CD14-positive monocyte (primary cell): Measurements from ENCODE around the gene LPXN. TPM values are rescaled to one million over a fixed set of nuclear protein-coding genes. Genes with fewer than 3 reads are reported as not detected.
A peak's percentile ranks its signal among the peaks of the same experiment; 100 is the strongest.
"Not testable (repeated sequence)": the region's sequence is repeated elsewhere in the genome, so short reads cannot be mapped to it uniquely, and the experiment has no call there.

Experiments used
- DNase-seq, 3 donors: peaks; one replicate each; pipeline ENCODE4 v3.0.0-alpha.2; 2011 to 2022
- H2AFZ ChIP-seq: 2 replicates; pipeline ENCODE4 v1.6.0; 2012; ENCODE audit warnings: mild to moderate bottlenecking, low read depth, low read length, inconsistent platforms; ENCODE audit not compliant: insufficient read depth, poor library complexity, severe bottlenecking
- H3K27ac ChIP-seq, 2 donors: 1 replicate in 1 of 2; 2 replicates in 1 of 2; pipeline ENCODE4 v1.5.1; 2012 to 2013; ENCODE audit warnings: low read length in 2 of 2, control low read depth in 1 of 2, inconsistent platforms in 1 of 2, low read depth in 1 of 2, mild to moderate bottlenecking in 1 of 2
- H3K27me3 ChIP-seq, 2 donors: one replicate each; pipeline versions ENCODE4 v1.6.0 to v1.6.1; 2011 to 2013; ENCODE audit warnings: low read length in 2 of 2; ENCODE audit not compliant: control insufficient read depth in 2 of 2, insufficient read depth in 2 of 2
- H3K36me3 ChIP-seq, 2 donors: replicated peaks in 1 of 2; 1 replicate in 1 of 2; 2 replicates in 1 of 2; pipeline versions ENCODE4 v1.5.1 to v1.6.1; 2012 to 2013; ENCODE audit warnings: low read length in 2 of 2, control low read depth in 1 of 2, inconsistent platforms in 1 of 2, mild to moderate bottlenecking in 1 of 2; ENCODE audit not compliant: insufficient read depth in 2 of 2, control insufficient read depth in 1 of 2
- H3K4me1 ChIP-seq, 2 donors: 1 replicate in 1 of 2; 2 replicates in 1 of 2; pipeline versions ENCODE4 v1.5.1 to v1.6.1; 2012 to 2013; ENCODE audit warnings: low read length in 2 of 2, control low read depth in 1 of 2, inconsistent platforms in 1 of 2, mild to moderate bottlenecking in 1 of 2, moderate library complexity in 1 of 2; ENCODE audit not compliant: insufficient read depth in 2 of 2, control insufficient read depth in 1 of 2
- H3K4me2 ChIP-seq: replicated peaks from 2 replicates; pipeline ENCODE3; 2012; ENCODE audit warnings: low read length, moderate library complexity, mild to moderate bottlenecking; ENCODE audit not compliant: poor library complexity, severe bottlenecking; ENCODE audit errors: extremely low read depth
- H3K4me3 ChIP-seq, 3 experiments: fragments of 200-600 bp in 1 of 3; sonication (generic) in 1 of 3; replicated peaks in 1 of 3; 1 replicate in 2 of 3; 2 replicates in 1 of 3; pipeline ENCODE4 v1.5.1; 2011 to 2013; ENCODE audit warnings: low read length in 3 of 3, mild to moderate bottlenecking in 3 of 3, control low read depth in 2 of 3, low read depth in 2 of 3, inconsistent platforms in 1 of 3, moderate library complexity in 1 of 3
- H3K79me2 ChIP-seq: 2 replicates; pipeline ENCODE4 v1.6.0; 2012; ENCODE audit warnings: mild to moderate bottlenecking, control low read depth, inconsistent platforms, low read length, moderate library complexity; ENCODE audit not compliant: insufficient read depth
- H3K9ac ChIP-seq: 2 replicates; pipeline ENCODE4 v1.6.0; 2017; ENCODE audit warnings: low read length, mild to moderate bottlenecking; ENCODE audit not compliant: insufficient read depth, poor library complexity, severe bottlenecking
- H3K9me3 ChIP-seq, 2 donors: replicated peaks in 1 of 2; 1 replicate in 1 of 2; 2 replicates in 1 of 2; pipeline versions ENCODE4 v1.5.1 to v1.6.1; 2012 to 2013; ENCODE audit warnings: low read length in 2 of 2, control low read depth in 1 of 2; ENCODE audit not compliant: control insufficient read depth in 1 of 2, insufficient read depth in 1 of 2
- H4K20me1 ChIP-seq: 2 replicates; pipeline ENCODE4 v1.6.0; 2012; ENCODE audit warnings: mild to moderate bottlenecking, low read length, control low read depth, moderate library complexity; ENCODE audit not compliant: insufficient read depth
- H3K27ac Mint-ChIP-seq, 7 donors: one replicate each; pipeline ENCODE4 v1.8.0; 2020; ENCODE audit warnings: mild to moderate bottlenecking in 7 of 7, mixed read lengths in 7 of 7, moderate library complexity in 6 of 7, inconsistent platforms in 2 of 7
- H3K27me3 Mint-ChIP-seq, 3 donors: one replicate each; pipeline ENCODE4 v1.8.0; 2021 to 2022; ENCODE audit warnings: low read depth in 3 of 3, mild to moderate bottlenecking in 3 of 3, mixed read lengths in 3 of 3, moderate library complexity in 3 of 3, inconsistent platforms in 1 of 3
- H3K36me3 Mint-ChIP-seq, 2 donors: one replicate each; pipeline ENCODE4 v1.8.0; 2020; ENCODE audit warnings: mixed read lengths in 2 of 2, inconsistent platforms in 1 of 2, mild to moderate bottlenecking in 1 of 2
- H3K4me1 Mint-ChIP-seq: one replicate; pipeline ENCODE4 v1.8.0; 2020; ENCODE audit warnings: mild to moderate bottlenecking, mixed read lengths
- H3K4me3 Mint-ChIP-seq, 2 donors: one replicate each; pipeline ENCODE4 v1.8.0; 2020; ENCODE audit warnings: mild to moderate bottlenecking in 2 of 2, mixed read lengths in 2 of 2, moderate library complexity in 1 of 2
- H3K9me3 Mint-ChIP-seq, 7 donors: one replicate each; pipeline ENCODE4 v1.8.0; 2020 to 2022; ENCODE audit warnings: mixed read lengths in 7 of 7, mild to moderate bottlenecking in 6 of 7, moderate library complexity in 6 of 7, inconsistent platforms in 2 of 7
- WGBS: methylation state at CpG from one replicate; pipeline ENCODE4 v1.1.5; 2013; ENCODE audit warnings: missing lambda C conversion rate; ENCODE audit not compliant: insufficient coverage; 5-methylcytosine and 5-hydroxymethylcytosine counted together
- intact Hi-C, 2 donors: fragments of 100-400 bp; cut with micrococcal nuclease; formaldehyde crosslinking; loops; one replicate each; pipeline versions ENCODE4 v1.15.0 to v1.15.1; 2023
- polyA plus RNA-seq, 3 donors: library from polyadenylated mRNA; depleted of rRNA in 1 of 3; unstranded in 2 of 3; stranded (reverse) in 1 of 3; fragments of 300-500 nt in 2 of 3; fragments of >200 nt in 1 of 3; fragmentation: Illumina TruSeq in 2 of 3; gene quantifications; 1 replicate in 2 of 3; 2 replicates in 1 of 3; pipeline ENCODE4 v1.2.3, GENCODE V29; 2012 to 2021
- TF ChIP-seq, protein P1 (sequence below): fragments of 200-600 bp; IDR thresholded peaks from one replicate; pipeline ENCODE4 v1.8.0; 2022; ENCODE audit warnings: antibody characterized with exemption, mild to moderate bottlenecking

LPXN gene
- polyA plus RNA-seq, 3 donors, result 81.3 to 133 (median 101) TPM

GRCh38 chr11:58573451-58574104 lies 2.1 kb downstream of the LPXN start:
- no peaks in the 10 kb centered on the region for H3K9me3 ChIP-seq
- peak overlapping the region; percentile 96 to 100 (median 100) for H3K27ac Mint-ChIP-seq
- peaks cover 56 to 61% of the 10 kb centered on the region in 2 donors for H3K4me1 ChIP-seq
- H3K9ac ChIP-seq, result peak overlapping the region; percentile 98
- intact Hi-C loops, result loop anchor here in 1 of 2 donors (10.0 kb wide), 3 partner anchors 571 to 909 kb away; partner anchors contain the start of genes FAM111A and ZDHHC5
- TF ChIP-seq, protein P1, sequence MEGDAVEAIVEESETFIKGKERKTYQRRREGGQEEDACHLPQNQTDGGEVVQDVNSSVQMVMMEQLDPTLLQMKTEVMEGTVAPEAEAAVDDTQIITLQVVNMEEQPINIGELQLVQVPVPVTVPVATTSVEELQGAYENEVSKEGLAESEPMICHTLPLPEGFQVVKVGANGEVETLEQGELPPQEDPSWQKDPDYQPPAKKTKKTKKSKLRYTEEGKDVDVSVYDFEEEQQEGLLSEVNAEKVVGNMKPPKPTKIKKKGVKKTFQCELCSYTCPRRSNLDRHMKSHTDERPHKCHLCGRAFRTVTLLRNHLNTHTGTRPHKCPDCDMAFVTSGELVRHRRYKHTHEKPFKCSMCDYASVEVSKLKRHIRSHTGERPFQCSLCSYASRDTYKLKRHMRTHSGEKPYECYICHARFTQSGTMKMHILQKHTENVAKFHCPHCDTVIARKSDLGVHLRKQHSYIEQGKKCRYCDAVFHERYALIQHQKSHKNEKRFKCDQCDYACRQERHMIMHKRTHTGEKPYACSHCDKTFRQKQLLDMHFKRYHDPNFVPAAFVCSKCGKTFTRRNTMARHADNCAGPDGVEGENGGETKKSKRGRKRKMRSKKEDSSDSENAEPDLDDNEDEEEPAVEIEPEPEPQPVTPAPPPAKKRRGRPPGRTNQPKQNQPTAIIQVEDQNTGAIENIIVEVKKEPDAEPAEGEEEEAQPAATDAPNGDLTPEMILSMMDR, result no peak
- H3K27me3 Mint-ChIP-seq, result no peaks in the 10 kb centered on the region
- peaks cover 0 to 2% (median 0%) of the 10 kb centered on the region in 7 donors for H3K9me3 Mint-ChIP-seq
- peaks cover 22 to 23% of the 10 kb centered on the region in 2 donors for H3K36me3 Mint-ChIP-seq
- peaks cover 75% of the 10 kb centered on the region for H3K79me2 ChIP-seq
- peaks cover 19 to 23% of the 10 kb centered on the region in 2 donors for H3K36me3 ChIP-seq
- H3K4me1 Mint-ChIP-seq, result peaks cover 54% of the 10 kb centered on the region
- H3K4me3 ChIP-seq, result peak overlapping the region; percentile 5 to 88 (median 75)
- DNase-seq, result peak; percentile 88 to 96 (median 94)
- H4K20me1 ChIP-seq, result peaks cover 36% of the 10 kb centered on the region
- H2AFZ ChIP-seq, result no peak overlapping the region
- WGBS, result 11% methylated on average over 1 of the region's 4 CpGs
- no peaks in the 10 kb centered on the region for H3K27me3 ChIP-seq
- H3K27ac ChIP-seq, result peak overlapping the region; percentile 84 to 100
- peak overlapping the region; percentile 92 for H3K4me2 ChIP-seq
- H3K4me3 Mint-ChIP-seq, result peak overlapping the region; percentile 57 to 65

- WGBS, result no CpG with 5 or more reads among the region's 14 CpGs
- Histone ChIP-seq H4K20me1 (peaks cover 43% of the 10 kb centered on the region), H3K4me2 (peak overlapping the region; percentile 92), H3K9ac (peak overlapping the region; percentile 51), H3K27ac (peak overlapping the region; percentile 84 to 100), H3K36me3 (peaks cover 21 to 30% of the 10 kb centered on the region in 2 donors), H3K4me1 (peaks cover 56 to 67% of the 10 kb centered on the region in 2 donors), H3K79me2 (peaks cover 82% of the 10 kb centered on the region), H3K4me3 (peak overlapping the region in 1 of 3 experiments; percentile 75)
- H3K27me3 Mint-ChIP-seq, DNase-seq, H3K27me3 ChIP-seq, H3K9me3 Mint-ChIP-seq, H2AFZ ChIP-seq, H3K9me3 ChIP-seq: not testable (repeated sequence)
- peak overlapping the region; percentile 57 to 62 for H3K4me3 Mint-ChIP-seq
- H3K36me3 Mint-ChIP-seq, result peaks cover 26 to 27% of the 10 kb centered on the region in 2 donors
- peaks cover 59% of the 10 kb centered on the region for H3K4me1 Mint-ChIP-seq
- intact Hi-C loops, result loop anchor here in 1 of 2 donors (10.0 kb wide), 3 partner anchors 572 to 908 kb away; partner anchors contain the start of genes FAM111A and ZDHHC5
- H3K27ac Mint-ChIP-seq, result peak overlapping the region; percentile 96 to 100 (median 100)
Measured at GRCh38 chr11:58572906-58573305, 2.8 kb downstream of the LPXN start.
